GM23248 (cell line): Measurements from ENCODE around the gene KIAA1191.

Experiments
- EZH2 ChIP-seq: fragments of 200-600 bp; sonication (generic); IDR thresholded peaks from 2 replicates; pipeline ENCODE4 v1.6.1; 2018; ENCODE audit warnings: antibody characterized with exemption, mild to moderate bottlenecking; ENCODE audit not compliant: insufficient read depth, poor library complexity, severe bottlenecking
- EZH2phosphoT487 ChIP-seq: fragments of 200-600 bp; sonication (generic); IDR thresholded peaks from 2 replicates; pipeline ENCODE4 v1.6.1; 2018; ENCODE audit warnings: antibody characterized with exemption, moderate library complexity, mild to moderate bottlenecking, low read depth; ENCODE audit not compliant: insufficient read depth

GRCh38 chr5:176383248-176383905 is 21.8 kb upstream of the KIAA1191 start:
- TF ChIP-seq EZH2phosphoT487: no peak
- TF ChIP-seq EZH2: no peak
